ENCODE results near the gene TAS2R16.

GRCh38 chr7:122968389-122968788 lies 27.1 kb downstream of the TAS2R16 start:
- TF ChIP-seq CTCF (conservative IDR thresholded peaks at IDR 0.05; ENCODE audit: low read length) (no peak), EZH2phosphoT487 (IDR thresholded peaks at IDR 0.05; ENCODE audit: borderline replicate concordance) (no peak)
